ENCODE measurements around the gene MTX3.

Gene MTX3

GRCh38 chr5:79932510-79933504 is 58.3 kb downstream of the MTX3 start:
- DNase-seq: no peak

GRCh38 chr5:79931866-79932265 is 59.2 kb downstream of the MTX3 start:
- no peak for DNase-seq

GRCh38 chr5:79931409-79931808 is 59.7 kb downstream of the MTX3 start:
- DNase-seq: no peak

GRCh38 chr5:79929095-79929494 is 62.0 kb downstream of the MTX3 start:
- DNase-seq: no peak

All from hematopoietic multipotent progenitor cell treated with erythropoietin and hydrocortisone succinate and interleukin-3 and kit ligand, for 8 days (in vitro differentiated cells).